HG03097 (cell line): ENCODE data around the gene PPM1A.

Source experiments
- ATAC-seq: cut with Tn5 transposase; IDR thresholded peaks from one replicate; pipeline ENCODE4 v1.9.1; 2021; ENCODE audit not compliant: unreplicated experiment, low FRiP score

Gene PPM1A

DNA sequence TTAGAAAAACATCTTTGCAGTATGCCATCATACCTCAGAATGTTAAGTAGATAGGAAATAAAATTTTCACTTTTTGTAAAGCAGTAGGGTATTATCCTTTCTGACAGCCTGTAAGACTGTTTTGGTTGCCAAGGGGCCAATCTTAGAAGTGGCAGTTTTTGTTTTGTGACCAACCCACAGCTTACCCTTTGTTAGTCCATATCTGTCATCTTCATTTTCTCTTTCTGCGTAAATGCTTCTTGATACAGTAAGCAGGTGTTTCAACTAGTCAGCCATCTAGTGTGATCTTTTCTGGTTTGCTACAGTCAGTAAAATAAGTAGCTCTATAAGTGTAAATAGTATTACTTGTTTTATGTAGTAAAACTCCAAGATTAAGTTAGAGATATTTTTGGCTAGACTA is 8.8 kb downstream of the PPM1A start:
- ATAC-seq = no peak

DNA sequence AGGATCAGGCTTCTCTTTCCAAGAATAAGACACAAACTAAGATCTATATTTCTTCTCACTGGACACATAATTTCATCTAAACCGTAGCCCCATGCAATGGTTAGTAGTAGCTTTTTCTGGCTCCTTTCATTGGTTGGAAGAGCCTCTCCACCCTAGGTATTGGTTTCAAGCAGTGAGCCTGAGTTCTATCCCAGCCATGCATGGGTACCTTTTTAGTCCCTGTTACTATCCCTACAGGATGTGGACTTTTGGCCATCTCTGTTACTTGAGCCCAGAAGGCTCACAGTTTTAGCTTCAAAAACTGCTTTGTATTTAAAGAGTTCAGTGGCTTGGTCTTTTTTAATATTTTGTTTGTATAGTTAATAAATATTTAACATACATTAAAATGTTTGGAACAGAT is 16.1 kb downstream of the PPM1A start:
- ATAC-seq = no peak

DNA sequence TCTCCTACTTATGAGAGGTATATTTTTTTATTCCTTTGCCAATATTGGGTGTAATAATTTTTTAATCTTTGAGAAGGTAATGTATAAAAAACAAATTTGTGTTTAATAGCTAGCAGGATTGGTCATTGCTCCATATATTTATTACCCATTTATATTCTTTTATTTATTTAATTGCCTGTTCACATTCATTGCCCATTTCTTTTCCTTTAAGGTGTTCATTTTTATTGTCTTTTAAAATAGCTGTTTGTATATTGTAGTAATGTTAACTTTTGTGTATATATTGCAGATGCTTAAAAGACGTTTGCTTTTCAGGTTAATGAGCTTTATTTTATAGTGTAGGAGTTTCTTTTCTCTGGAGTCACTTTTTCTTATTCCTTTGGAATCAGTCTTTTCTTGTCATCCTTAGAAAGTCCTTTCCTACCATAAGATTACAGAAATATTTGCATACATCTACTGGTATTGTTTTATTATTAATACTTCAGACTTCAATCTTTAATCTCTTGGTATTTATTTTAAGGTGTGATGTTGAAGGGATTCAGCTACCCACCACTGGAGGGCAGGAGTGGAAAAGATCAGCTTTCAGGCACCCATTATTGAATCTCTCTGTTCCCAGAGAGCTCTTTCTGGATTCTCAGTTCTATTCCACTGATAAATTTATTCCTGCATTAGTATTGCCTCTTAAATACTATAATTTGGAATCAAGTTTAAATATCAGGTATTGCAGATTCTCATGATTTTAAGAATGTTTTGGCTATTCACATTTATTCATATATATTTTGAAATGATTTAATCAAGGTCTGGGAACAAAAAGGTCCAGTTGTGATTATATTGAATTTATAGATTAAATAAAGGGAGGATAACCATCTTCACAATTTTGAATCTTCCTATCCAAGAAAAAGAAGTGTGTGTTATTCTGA is 17.3 kb downstream of the PPM1A start:
- no peak for ATAC-seq

DNA sequence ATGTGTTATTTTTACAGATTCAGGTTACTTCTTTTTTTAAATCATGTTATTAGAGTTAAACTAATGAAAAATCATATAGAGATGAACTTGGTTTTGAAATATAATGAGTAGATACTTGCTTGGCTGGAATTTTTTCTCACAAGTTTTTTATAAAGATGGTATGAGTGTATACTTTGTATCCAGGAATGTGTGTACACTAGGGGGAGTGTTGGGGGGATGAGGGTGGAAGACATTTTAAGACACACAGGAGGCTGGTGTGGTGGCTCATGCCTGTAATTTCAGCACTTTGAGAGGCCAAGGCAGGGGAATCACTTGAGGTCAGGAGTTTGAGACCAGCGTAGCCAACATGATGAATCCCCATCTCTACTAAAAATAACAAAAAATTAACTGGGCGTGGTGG is 23.2 kb downstream of the PPM1A start:
- no peak for ATAC-seq

DNA sequence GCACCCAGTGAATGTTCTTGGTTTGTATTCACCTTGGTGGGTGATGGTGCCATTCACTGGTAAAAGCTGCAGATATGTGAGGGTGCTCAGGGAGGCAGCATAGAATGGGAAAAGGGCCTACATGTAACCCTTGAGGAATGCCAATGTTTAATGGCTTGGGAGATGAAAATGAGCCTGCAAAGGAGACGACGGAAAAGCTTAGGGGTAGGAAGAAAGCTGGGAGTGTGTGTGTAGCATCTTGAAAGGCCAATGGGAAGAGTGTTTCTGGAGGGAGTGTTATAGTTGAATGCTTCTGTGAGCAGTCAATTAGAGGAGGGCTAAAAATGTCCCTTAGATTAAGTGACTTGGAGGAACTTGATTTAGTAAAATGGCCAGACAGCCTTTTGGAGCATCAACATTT is 24.9 kb downstream of the PPM1A start:
- ATAC-seq = no peak

DNA sequence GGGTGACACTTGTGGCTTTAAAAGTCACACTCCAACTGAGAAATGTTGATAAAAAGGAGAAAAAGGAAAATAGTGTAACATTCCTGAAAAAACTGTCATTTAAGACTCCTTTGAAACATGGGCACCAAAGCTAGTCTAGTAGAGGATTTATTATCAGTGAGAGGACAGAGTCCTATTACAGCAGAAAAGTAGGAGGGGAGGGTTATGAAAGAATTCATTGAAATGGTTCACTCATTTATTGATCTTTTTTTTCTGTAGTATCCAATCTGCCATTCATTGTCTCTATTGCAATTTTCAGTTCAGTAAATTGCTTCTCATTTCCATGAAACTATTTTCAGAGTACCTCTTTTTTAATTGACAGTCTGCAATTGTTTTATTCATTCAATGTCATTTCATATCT is 25.4 kb downstream of the PPM1A start:
- ATAC-seq = no peak

DNA sequence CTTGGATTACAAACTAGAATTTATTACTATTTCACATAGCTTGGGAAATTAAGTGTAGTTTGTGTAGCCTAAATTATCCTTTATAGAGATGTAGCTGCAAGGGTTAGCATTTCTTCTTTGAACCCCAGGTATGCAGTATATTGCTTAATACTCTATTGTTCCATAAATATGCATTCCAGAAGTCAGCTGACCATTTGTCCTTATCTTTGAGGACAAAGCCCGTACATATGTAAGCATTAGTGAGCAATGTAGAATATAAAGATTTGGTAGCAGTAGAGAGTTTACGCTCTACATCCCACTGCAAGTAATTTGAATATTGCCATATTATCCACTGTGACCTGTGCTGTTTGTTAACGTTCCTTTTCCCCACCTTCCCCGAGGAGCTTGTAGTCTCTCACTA is 26.9 kb downstream of the PPM1A start:
- ATAC-seq = no peak

DNA sequence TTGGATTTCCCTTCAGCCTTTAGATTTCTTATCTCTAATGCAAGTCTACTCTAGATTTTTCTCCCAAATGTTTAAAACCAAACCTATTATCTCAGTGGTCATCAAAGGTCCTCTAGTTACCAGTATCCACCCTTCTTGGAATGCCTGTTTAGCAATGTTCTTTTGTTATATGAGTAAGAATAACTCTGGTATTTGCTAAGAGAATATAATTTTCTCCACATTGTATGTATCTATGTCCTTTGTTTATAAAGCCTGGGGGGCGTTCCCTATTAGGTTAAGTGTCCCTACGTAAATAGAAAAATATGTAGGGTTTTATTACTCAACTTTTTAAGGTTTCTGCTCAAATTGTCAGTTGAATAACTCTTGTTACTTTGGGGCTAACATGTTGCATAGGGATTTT is 27.3 kb downstream of the PPM1A start:
- ATAC-seq = no peak

DNA sequence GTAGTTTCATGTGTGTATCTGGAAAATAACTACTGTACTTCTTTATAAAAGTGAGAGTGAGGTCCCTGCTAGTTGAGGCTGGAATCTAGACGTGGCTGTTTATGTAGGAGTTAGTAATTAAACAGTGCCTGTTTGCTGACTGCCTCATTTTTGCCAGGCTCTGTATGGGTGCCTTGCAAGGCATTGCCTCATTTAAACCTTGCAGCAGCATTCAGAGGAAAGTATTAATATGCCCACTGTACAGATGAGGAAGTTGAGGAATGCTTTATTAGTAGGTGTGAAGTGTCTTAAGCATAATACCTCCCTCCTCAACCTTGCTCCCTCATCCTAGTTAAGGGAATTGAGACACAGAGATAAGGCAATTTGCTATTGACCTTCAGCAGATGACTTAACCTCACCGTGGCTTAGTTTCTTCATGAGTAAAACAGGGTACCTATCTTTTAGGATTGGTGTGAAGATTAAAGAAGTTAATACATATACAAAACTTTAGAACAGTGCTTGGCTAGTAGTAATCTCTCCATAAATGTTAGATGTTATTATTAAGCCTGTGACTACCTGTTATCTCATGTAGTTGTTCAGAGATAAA is 28.7 kb downstream of the PPM1A start:
- no peak for ATAC-seq

DNA sequence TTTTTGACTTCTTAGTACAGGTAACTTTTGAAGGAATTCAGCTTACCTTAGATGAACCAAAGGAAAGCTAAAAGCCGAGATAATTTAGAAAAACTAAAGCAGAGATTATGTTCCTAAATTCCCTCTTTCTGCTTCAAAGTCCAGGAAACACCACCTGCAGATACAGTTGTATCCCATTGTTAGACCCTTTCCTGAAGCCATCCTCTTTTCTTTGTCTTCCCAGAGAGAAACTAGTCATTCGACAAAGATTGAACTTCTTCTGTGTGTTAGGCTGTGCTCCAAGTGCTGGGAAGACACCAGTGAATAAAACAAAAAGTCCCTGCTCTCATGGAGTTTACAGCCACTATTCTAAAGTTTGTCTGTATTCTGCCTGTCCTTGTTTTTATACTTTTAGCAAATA is 29.3 kb downstream of the PPM1A start:
- no peak for ATAC-seq

DNA sequence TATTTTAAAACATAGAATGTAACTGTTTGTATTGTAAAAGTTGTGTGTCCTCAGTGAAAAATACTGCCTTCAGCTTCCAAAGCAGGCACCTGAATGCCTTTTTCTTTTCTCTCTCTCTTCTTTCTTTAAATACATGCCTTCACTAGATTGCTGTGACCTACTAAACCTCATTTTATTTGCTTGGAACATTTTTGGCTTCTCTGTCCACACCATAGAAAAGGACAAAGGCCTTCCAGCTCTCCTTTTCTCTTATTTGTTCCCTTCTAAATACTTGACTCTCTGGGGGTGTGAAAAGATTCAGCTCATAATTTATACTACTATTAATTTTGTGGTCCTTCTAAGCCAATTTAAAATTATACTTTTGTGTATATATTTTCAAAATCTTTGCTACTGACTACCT is 38.4 kb downstream of the PPM1A start:
- no peak for ATAC-seq

DNA sequence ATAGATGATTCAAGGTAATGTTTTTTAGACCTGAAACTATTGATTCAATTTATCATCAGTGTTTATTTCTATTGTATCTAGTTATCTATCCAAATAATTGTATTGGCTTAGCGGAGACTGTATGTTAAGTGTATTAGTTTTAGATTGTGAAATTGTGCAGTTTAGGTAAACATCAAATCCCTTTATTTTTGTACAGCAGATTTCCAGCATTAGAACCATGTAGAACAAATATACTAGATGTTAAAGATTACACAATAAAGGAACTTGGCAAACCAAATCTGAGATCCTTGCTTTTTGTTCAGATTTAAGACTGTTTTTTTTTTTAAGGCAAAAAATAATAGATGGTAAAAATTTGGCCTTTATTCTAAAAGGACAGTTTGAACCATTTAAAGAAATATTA is 39.3 kb downstream of the PPM1A start:
- no peak for ATAC-seq

DNA sequence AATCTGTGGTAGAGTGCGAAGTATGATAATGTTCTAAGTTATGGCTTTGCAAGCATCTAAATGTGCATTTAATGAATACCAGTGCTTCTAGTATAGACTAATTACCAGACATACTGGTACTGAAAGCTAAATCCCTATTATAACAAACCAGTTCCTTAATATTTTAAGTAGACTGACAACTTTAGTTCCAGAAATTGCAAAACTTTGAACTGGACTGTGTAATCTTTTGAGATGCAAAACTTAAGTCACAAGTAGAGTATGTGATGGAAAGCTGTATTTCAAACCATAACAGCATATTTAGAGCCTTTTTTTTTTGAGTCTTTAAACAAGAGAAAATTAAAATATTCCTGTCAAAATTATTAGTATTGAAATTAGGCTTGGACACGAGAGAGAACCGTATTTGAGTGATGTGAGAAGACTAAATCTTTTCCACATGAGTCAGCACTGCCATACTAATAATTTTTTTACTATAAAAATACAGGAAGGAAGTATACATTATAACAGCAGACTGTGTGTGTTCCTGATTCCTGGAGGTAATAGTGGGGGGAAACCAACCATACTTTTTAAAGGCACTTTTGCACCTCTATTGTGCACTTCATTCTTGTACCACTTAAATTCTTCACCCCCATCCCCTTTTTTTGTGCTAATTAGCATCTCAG is 45.5 kb downstream of the PPM1A start:
- no peak for ATAC-seq

DNA sequence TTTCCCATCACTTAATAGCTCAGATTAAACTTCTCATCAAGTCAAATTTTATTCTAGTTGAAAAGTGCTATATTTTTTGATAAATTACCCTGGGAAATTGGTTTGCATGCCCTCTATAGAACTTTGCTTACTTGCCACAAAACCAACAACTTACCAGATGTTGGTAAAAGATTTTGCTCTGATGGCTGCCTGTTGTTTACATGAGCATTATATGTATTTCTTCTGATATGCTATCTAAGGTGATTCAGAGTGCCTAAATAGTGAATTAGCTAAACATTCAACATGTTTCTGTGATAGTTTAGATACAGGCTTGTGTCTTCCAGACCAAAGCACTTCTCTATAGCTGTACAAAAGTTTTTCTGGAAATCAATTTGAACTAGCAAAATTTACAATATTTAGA is 51.0 kb downstream of the PPM1A start:
- ATAC-seq = no peak

DNA sequence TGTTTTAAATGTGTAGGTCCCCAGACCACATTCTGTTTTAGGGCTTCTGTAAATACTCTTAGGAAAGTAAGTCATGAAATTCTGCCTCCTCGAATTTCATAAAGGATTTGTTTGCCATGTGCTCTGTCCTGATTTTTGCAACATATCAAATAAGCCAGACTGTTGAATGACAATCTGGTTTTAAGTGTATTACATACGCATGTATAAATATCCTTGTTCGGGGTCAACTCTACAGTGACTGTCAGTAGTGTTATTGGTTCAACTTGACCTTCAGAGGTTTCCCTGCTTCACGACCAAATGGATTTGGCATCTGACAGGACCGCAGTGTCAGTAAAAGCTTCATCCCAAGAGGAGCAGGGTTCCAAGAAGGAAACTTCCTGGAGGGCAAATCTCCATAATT is 52.7 kb downstream of the PPM1A start:
- no peak for ATAC-seq

DNA sequence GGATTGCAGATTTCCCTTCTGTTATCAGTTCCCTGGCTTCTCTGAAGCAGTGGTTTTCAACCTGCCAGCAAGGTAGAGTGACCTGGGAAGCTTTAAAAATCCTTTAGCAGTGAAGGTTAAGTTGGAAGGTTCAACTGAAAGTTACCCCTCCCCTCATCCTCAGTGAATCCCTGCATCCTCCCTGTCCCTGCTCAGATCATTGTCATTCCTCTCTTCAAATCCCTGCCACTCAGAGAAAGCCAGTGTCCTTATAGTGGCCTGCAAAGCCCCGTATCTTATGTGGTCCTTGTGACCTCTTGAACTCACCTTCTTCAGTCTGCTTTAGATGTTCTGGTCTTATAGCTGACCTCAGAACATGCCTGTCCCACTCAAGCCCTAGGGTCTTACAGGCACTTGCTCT is 53.6 kb downstream of the PPM1A start:
- no peak for ATAC-seq

DNA sequence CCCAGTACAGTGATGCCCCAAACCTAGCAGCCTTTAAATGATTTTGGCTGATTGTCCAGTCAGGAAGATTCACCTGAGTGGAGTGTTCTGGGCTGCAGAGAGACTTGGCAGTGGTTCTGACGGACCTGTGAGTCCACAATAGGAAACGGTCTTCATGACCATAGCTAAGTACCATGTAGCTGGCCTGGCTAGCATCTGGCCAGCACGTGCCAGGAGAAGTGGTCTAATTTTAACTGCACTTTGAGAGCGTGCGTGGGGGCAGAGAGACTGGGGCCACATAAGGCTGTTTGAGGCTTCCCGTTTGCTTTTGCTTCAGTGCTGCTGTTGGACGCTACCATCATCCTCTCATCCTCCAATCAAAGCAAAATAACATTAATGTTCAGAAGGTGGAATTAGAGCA is 54.7 kb downstream of the PPM1A start:
- no peak for ATAC-seq

DNA sequence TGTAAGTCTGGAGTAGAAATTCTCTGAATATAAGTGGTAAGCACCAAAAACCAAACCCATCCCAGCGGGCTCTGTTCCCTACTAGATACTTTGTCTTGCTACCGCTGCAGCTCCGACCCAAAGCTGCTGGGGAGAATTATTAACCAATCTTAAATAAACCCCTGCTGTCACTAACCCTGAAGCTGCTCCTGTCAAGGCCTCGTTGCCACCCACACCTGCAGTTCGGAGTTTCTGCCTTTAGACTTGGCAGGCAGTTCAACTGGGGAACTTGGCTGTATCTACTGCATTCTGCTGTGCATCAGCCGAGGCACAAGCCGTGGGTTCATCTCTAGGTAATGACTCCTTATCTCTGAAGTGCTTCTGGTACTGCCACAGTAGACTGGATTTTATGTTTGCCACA is 55.5 kb downstream of the PPM1A start:
- ATAC-seq = no peak

DNA sequence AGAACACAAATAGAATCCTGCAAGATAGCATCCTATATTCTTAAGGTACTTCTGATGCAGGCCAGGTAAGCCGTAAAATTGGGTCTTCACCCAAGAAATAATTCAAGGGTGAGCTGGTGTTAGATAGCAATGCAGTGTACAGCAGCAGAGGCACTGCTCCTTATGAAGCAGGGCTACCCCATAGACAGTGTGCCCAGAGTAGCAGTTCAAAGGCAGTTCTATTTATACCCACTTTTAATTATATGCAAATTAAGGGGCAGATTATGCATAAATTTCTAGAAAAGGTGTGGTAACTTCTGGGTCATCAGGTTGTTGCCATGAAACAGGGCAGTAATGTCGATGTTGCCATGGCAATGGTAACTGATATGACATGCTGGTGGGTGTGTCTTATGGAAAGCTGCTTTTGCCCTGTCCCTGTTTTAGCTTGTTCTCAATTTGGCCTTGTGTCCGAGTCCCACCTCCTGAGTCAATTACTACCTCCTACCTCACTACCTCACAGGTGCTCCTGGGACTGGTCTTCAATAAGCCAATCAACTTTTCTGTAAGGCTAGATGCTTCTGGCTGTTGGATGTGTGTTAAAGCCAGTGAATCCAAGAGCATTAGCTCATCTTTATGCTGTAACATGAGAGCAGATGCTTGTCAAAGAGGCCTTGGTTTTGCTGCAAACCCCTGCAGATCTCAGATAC is 61.0 kb downstream of the PPM1A start:
- no peak for ATAC-seq

DNA sequence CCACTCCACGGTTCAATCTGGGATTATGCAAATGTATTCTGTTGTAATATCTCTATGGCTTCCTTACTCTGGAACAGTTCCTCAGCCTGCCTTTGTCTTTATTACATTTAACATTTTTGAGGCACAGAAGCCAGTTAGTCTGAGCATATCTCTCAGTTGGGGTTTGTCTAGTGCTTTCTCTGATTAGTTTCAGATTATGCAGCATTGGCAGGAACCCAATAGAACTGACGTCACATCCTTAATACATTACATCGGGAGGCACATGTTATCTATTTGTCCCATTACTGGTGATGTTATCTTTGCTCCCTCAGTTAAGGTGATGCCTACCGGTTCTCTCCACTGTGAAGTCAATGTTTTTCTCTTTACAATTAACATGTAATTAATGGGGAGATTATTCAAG is 62.4 kb downstream of the PPM1A start:
- ATAC-seq = no peak

DNA sequence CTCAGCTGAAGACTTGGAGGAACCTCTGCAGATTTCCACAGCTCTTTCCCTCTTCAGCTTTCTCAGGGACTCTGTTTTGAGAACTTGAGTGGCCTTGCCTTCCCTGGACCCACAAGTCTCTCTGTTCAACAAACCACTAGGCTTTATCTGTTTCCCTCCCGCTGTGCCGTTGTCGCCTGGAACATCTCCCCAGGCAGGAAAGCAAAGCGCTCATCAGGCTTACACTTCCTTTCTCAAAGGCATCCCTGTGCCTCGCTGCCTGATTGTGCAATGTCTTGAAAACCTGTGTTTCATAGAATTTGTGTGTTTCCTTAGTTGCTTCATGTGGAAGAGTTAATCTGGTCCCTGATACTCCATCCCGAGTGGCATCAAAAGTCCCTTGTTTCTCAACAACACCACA is 64.1 kb downstream of the PPM1A start:
- no peak for ATAC-seq
